Skin epidermis (tissue), 12 donors: ENCODE results near the gene GYPC.
"Not testable (repeated sequence)": the region's sequence is repeated elsewhere in the genome, so short reads cannot be mapped to it uniquely, and the experiment has no call there.

Source experiments
- H3K27ac ChIP-seq, 21 experiments: fragments of 200-600 bp; sonication (generic) in 11 of 21; one replicate each; pipeline ENCODE4 v1.5.0; 2020; ENCODE audit warnings: mild to moderate bottlenecking in 3 of 21, inconsistent platforms in 2 of 21, moderate library complexity in 2 of 21
- H3K4me3 ChIP-seq, 7 experiments: fragments of 200-600 bp; sonication (generic) in 2 of 7; one replicate each; pipeline ENCODE4 v1.5.0; 2020; ENCODE audit warnings: inconsistent platforms in 2 of 7, mild to moderate bottlenecking in 2 of 7, moderate library complexity in 1 of 7

The GYPC gene

DNA sequence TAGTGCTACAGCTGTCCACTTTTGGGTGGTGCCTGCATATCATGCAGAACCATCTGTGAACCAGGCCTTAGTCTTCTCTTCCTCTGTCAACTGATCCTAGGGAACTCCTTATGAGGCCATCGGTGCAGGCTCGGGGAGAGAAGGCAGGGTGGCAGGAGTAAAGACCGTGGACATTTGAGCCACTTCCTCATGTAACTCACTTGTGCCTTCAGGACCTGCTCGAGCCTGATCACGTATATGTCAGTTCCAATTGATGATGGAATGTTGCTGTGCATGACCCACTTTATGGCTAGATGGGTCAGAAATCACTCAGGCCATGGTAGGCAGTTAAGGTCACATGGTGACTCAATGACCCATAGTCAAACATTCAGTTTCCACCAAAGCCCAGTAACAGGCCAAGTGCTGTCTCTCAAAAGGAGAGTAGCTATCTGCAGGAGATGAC is 7.6 kb upstream of the GYPC start:
- not testable (repeated sequence) for H3K27ac ChIP-seq, H3K4me3 ChIP-seq

DNA sequence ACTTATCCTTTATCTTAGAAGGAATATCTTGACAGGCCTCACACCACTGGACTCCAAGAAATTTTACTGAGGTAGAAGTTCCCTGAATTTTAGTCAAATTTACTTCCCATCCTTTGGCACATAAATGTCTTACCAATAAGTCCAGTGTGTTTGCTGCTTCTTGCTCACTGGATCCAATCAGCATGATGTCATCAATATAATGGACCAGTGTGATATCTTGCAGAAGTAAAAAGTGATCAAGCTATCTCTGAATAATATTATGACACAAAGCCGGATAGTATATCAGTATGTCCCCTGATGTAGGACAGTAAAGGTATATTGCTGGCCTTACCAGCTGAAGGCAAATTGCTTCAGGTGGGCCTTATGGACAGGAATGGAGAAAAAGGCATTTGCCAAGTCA is 6.9 kb upstream of the GYPC start:
- H3K4me3 ChIP-seq = no peak overlapping the region
- no peak overlapping the region for H3K27ac ChIP-seq

DNA sequence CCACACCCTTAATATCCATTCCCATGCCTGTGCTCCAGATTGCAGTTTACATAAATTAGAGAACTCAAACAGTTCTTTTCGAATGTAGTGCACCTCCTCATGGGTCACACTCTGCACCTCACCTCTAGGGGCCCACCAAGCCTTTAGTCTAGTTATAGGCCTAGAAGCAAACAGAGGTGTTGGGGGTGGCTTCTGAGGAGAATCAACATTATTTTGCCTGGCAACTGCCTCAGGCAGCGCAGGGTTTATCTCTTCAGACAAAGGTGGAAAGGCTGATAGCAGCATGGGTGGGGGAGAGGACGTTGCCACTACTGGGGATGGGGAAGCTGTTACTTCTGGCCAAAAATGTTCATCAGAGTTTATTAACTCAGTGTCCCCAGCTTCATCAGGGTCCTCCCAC is 5.0 kb upstream of the GYPC start:
- Histone ChIP-seq H3K27ac (no peak overlapping the region), H3K4me3 (no peak overlapping the region)

DNA sequence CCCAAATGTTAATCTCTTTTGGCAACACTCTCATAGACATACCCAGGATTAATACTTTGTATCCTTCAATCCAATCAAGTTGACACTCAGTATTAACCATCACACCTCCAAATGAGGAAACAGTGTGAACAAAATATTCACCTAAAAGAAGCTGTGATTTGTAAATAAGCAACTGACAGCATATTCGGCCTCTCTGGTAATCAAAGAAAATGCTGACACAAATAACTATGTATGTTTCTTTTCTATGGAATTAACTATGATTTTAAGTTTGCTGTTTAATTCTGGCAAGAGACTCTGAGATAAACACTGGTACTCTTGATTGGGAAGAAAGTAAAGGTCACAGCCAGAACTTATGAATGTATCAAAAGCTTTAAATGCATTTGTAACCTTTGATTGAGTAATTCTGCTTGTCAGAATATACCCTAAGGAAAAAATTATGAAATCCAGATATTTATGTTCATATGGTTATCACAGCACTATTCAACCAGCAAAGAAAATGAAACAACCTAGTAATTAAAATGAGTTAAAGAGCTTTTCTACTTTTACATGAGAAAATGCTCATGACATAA is 3.6 kb upstream of the GYPC start:
- no peak overlapping the region for H3K27ac ChIP-seq
- no peak overlapping the region for H3K4me3 ChIP-seq

DNA sequence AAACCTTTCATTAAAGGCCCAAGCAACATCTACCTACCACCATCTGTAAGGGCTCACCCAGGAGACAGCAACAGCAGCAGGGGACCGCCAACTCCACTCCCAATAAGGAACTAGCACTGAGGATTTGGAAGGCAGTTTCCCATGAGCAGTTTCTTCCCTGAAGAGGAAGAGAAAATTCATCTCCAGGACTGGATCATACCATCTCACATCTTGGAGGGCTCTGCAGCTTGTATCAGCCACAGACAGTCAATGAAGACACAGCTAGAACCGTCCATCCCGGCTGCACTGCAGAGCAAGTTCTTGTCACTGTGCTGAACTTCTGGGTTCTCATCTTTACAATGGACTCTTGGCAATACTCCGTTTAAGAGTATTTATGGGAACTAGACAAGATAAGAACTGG is 2.8 kb upstream of the GYPC start:
- Histone ChIP-seq H3K27ac (no peak overlapping the region), H3K4me3 (no peak overlapping the region)

DNA sequence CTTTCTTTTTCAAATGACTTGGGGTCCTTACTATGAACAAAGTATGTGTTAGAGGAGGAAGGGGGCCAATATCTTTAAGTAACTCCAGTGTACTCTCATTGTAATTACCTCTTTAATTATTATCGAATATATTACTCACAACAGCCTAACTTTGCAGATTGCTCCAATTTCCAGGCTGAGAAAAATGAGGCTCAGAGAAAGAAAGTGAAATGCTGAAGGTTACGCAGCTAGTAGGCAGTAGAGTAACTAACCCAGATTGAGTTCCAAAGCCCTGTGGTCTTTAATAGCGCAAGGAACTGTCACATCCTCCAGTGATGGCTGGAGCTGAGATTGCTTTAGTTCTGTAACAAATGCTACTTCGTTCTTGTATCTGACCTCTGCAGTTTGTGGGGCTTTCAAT is 2.2 kb upstream of the GYPC start:
- Histone ChIP-seq H3K27ac (no peak overlapping the region), H3K4me3 (no peak overlapping the region)

DNA sequence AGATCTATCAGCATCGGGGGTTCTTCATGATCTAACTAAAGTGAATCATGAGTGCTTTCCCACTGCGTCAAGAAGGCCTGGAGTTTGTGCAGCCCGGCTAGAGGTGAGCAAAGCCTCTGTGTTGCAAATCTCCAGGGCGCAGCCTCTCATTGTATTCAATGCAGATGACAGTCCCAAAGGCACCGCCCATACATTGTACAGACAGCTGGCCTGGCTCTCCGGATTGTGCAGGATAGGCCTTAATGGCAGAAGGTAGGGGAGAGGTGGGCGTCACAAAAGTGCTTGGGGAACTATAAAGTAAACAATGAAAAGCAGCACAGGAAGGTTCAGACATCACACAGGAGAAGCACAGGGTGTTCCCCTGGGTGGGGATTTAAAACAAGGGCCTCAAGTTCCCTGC is 907 bp upstream of the GYPC start:
- Histone ChIP-seq H3K27ac (peak overlapping the region in 15 of 21 experiments; percentile 83 to 99 (median 94)), H3K4me3 (no peak overlapping the region)

DNA sequence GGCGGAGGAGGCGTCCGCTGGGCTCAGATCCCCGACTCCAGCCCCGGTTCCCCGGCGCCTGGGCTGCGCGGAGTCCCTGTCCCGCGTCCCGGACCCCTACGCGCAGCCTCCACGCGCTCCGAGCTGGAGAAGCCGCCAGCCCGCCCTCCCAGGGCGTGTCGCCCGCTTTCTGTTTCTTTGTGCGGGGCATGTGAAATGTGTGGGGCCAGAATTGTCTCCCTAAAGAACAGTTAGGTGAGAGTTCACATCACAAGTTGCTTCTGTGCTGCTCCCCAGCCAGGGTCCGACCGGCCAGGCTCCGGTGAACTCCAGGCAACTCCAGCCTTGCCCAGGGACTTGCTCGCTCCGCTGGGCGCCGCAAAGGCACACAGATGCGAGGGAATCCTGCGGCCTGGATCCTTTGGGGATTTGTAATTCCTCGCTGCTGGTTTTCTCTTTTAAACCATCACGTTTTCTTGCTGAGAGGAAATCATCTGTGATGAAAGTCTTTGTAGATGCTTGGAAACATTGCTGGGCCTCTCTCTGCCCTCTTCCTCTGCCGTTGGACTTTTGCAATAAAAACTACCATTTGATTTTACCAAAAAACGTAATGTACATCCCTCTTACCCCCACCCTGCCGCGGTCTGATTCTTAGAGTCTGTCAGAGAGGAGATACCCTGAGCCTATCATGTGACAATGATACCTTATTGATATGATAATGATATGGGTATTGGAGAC is 631 bp downstream of the GYPC start:
- Histone ChIP-seq H3K27ac (peak overlapping the region; percentile 83 to 99 (median 93)), H3K4me3 (peak overlapping the region; percentile 36 to 76 (median 56))

DNA sequence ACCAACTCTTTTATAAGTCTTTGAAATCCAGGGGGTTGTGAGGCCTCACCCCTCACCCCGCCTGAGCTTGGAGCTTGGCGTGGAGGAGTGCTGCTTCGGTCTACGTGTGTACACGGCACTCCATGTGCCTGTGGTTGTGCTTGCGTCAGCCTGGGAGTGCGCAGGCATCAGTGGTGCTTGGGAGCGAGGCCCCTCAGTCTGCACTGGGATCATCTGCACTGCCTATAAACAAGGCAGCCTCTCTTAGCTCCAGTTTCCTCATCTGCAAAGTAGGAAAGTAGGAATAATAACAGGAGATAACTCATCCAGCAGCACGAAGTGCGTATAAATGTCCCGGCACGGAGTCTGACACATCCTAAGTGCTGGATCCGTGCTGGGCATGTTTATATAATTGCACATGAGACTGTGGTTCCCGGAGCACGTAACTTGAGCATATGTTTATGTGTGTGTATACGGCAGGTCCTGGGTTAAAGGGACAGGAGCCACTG is 1.2 kb downstream of the GYPC start:
- Histone ChIP-seq H3K4me3 (peak overlapping the region; percentile 36 to 76 (median 56)), H3K27ac (peak overlapping the region; percentile 83 to 99 (median 93))

DNA sequence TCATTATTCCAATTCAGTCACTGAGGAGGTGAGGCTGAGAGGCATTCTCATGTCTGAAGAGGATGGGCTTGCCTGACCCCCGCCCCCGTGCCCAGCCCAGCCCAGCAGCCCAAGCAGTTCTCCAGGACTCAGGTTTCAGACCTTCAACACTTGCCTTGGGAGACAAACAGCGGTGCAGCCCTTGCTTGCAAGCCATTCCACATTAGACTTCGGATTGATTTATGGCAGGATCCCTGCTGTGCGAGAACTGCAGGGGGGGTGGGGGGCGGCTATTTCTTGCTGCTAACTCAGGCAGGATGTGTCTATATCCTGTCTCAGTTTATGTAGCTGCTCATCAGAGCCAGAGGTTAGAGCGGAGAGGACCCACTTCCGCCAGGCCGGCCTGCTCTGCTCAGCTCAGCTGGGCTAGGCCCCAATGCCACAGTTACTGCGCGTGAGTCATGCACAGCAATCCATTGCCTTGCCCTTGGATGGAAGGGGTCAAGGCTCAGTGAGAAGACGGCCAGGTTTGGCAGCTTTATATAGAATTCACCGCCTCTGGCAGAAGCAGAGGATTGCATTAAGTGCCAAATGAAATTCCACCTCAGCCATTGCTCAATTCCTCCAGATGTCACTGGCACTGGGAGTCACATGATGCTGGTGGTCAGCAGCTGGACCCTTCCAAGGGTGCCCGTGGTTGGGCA is 1.8 kb downstream of the GYPC start:
- Histone ChIP-seq H3K27ac (peak overlapping the region; percentile 52 to 99 (median 93)), H3K4me3 (peak overlapping the region; percentile 36 to 76 (median 56))

DNA sequence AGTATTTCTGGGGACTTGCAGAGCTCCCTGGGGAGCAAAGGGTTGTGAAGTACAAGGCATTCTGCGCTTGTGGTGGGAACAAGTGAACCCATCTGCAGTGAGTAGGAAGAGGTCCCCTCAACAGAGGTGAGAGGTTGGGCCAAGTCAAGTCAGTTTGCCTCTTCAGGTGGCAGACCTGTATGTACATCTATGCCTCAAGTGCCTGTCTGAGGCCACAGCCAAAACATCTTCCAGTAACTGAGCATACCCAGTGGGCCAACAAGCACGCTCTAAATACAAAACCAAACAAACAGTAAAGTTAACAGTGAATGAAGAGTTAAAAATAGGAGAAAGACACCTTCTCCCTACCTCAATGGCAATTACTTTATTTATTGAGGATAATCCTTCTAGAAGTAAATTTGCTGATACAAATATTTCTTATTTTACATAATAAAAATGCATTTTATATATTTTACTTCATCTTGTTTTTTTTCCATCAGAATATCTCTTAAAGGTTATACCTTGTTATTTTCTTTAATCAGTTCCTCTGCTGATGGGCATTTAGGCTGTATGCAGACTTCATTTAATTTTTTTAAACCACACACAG is 2.5 kb downstream of the GYPC start:
- Histone ChIP-seq H3K27ac (peak overlapping the region in 20 of 21 experiments; percentile 83 to 99 (median 94)), H3K4me3 (peak overlapping the region in 1 of 7 experiments; percentile 63)

DNA sequence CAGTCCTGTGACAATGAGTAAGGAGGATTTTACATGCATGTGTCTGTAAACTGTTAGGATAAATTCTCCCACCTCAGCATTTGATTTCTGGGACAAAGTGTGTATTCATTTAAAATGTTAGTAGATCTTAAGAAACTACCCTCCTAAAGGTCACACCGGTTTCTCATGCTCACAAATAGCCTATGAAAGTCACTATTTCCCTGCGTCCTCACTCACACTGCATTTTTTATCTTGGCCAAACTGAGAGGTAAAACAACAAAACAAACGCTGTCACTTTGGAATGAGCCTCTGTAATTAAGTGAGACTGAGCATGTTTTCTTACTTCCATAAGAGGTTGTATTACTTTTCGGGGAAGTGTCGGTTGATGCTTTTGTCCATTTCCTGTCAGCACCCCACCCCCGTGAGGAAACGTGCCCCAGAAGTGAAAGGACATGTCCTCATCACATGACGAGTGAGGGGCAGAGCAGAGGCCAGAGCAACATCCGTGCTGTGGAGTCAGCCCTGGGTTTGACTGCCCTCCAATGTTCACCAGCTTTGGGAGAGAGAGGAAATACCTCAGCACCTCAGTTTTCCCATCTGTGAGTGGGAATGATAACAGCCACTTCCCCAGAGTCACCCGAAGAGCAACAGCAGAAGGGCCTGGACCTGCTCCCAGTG is 3.1 kb downstream of the GYPC start:
- Histone ChIP-seq H3K4me3 (no peak overlapping the region), H3K27ac (peak overlapping the region in 20 of 21 experiments; percentile 45 to 99 (median 94))

DNA sequence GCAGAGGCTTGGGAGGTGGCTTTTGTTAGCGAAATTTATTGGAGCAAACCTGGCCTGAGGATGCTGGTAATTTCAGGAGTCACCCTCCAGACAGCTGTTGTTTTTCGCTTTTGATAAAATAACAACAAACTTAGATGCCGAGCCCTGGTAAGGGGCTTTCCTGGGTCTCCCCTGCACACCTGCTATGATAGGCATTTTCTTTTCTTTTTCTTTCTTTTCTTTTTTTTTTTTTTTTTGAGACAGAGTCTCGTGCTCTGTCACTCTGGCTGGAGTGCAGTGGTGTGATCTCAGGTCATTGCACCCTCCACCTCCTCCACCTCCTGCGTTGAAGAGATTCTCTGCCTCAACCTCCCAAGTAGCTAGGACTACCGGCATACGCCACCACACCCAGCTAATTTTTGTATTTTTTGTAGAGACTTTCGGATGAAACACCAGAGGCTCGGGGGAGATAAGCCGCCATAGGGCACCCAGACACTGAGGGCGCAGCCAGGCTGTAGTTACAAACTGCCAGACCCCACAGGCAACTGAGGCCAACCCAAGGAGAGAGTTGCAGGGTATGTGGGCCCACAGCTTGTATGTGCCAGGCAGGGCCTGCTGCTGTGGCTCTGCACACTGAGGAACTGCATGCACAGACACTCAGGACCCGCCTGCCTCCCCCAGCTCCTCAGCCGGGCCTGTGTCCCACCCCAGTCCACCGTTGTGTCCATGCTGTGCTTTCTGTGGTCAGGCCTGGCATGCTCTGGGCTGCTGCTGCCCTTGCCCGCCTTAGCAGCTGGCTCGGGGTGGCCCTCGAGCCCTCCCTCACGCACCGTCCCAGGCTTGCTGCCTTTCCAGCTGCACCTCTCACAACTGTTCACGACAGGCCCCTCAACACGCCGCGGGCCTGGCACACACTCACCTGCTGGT is 3.9 kb downstream of the GYPC start:
- H3K27ac ChIP-seq = peak overlapping the region in 20 of 21 experiments; percentile 54 to 99 (median 94)
- H3K4me3 ChIP-seq = no peak overlapping the region

DNA sequence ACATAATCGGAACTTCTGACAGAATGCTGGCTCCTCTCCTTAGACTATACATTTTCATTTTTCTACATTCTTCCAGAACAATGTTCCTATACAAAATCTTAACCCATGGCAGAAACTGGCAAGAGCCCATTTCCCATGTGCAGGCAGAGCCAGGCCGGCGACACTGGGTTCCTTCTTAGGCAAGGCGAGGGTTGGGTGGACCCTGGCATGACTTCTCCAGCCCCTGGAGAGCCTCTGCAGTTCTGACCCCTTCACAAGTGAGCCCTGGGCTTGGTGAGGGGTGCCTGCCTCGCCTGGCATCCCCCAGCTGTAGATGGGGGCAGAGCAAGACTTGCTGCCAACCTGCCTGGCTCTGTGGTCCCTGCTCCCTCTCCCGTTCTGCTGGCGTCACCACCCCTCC is 5.0 kb downstream of the GYPC start:
- Histone ChIP-seq H3K27ac (peak overlapping the region in 7 of 21 experiments; percentile 0 to 99 (median 95)), H3K4me3 (no peak overlapping the region)

DNA sequence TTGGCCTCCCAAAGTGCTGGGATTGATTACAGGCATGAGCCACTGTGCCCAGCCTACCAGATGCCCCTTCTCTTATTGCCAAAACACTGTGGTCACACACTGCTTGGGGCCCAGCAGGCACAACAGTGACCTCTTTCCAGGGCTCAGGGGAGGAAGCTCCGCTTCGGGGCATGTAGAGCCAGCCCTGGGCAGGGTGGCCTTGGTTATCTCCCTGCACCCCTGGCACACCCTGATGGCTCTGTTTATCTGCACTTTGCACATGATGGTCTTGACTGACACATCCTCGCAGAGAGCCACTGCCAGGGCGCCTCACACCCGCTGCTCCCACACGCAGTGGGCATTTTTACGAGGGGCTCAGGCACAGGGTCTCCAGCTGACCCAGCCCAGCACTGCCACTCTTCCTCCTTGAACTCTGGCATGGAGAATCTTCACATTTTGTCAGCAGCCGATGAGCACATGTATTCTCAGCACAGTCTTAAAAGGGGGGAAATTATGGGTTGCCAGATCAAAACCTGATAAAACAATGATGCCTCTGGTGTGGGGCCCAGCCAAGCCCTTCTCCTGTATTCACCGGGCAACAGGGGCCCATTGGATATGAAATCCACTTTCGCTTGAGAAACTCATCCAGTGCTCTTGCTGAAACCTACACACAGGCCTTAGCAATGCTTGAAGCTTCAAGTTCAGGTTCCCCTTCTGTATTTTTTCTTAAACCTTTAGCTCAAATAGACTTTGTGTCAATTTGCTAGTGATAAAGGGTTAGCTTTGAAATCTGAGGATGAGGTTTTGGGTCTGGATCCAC is 5.9 kb downstream of the GYPC start:
- H3K27ac ChIP-seq = peak overlapping the region in 11 of 21 experiments; percentile 14 to 79 (median 52)

DNA sequence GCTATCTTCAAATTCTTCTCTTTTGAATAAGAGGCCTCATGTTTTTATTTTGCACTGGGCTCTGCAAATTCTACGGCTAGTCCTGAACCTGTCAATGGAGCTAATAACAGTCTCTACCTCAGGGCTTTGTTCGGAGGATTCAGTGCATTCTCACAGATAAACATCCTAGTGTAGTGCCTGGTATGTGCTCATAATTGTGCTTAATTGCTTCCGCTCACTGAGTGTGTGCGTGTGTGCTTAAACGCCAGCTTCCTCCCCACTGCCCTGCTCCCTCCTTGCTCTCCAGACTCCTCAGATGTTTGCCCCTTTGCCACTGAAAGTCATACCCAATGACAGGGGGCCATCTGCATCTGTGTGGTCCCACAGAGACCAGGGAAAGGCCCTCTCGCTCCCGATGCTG is 6.7 kb downstream of the GYPC start:
- Histone ChIP-seq H3K27ac (peak overlapping the region in 11 of 21 experiments; percentile 26 to 79 (median 52)), H3K4me3 (no peak overlapping the region)

More for the DNA sequence above, 5.9 kb downstream of the GYPC start:
- H3K4me3 ChIP-seq = no peak overlapping the region

DNA sequence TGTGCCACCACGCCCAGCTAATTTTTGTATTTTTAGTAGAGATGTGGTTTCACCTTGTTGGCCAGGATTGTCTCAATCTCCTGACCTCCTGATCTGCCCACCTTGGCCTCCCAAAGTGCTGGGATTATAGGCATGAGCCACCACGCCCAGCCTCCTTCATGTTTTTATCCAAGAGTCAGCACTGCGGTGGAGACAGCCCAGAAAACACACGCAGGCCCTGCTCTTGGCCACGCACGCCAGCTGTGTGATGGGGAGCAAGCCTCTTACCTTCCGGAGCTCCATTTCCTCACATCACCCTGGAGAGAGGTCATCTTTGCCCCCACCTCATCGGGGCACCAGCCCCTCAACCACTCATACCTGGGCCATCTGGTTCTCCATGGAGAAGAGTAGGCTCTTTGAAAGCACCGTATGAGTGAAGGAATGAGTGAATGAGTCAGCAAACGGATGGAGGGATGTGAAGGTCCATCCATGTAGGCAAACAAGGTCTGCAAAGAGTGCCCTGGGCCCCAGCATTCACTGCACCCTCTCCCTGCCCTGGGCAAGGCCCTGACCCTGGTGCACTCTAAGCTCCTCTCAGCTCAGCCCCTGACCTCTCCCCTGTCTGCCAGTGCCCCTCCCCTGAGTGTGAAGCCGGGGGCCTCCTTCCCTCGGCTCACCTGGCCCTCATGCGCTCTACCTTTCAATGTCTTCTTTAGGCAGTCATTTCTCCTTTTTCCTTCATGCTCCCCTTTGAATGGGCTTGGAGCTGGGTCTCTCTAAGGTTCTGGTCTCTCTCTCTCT is 7.4 kb downstream of the GYPC start:
- Histone ChIP-seq H3K4me3 (no peak overlapping the region), H3K27ac (peak overlapping the region in 8 of 21 experiments; percentile 10 to 79 (median 54))
